Pancreas (tissue), 10 donors: ENCODE data around the gene HOTAIR. TPM values are rescaled to one million over a fixed set of nuclear protein-coding genes. Genes with fewer than 3 reads are reported as not detected.

Experiments used
- ATAC-seq, 4 donors: fragments of 200-7000 bp; cut with Tn5 transposase; one replicate each; pipeline versions ENCODE4 v1.8.0 to v1.9.1; 2020; ENCODE audit warnings: mild to moderate bottlenecking in 4 of 4, moderate library complexity in 4 of 4
- DNase-seq, 6 donors: peaks; one replicate each; pipeline ENCODE4 v3.0.0-alpha.2; 2020
- FAIRE-seq: peaks from 2 replicates; lab custom pipeline; 2012; peaks lifted over from hg19 to GRCh38; lab: Jason Lieb, UNC
- H3K27ac ChIP-seq, 4 donors: fragments of 200-600 bp; sonication (generic); 1 replicate in 3 of 4; 2 replicates in 1 of 4; pipeline versions ENCODE4 v1.5.0 to v1.8.0; 2020
- H3K27me3 ChIP-seq, 4 donors: fragments of 200-600 bp; one replicate each; pipeline ENCODE4 v1.8.0; 2021
- H3K36me3 ChIP-seq, 3 donors: fragments of 200-600 bp; sonication (generic) in 1 of 3; one replicate each; pipeline versions ENCODE4 v1.5.0 to v1.8.0; 2020 to 2021
- H3K4me1 ChIP-seq, 3 donors: fragments of 200-600 bp; one replicate each; pipeline ENCODE4 v1.8.0; 2021
- H3K4me3 ChIP-seq, 4 donors: fragments of 200-600 bp; sonication (generic) in 2 of 4; one replicate each; pipeline versions ENCODE4 v1.5.0 to v1.8.0; 2020 to 2021
- H3K9me3 ChIP-seq, 4 donors: fragments of 200-600 bp; one replicate each; pipeline ENCODE4 v1.8.0; 2021
- CTCF ChIP-seq, 4 donors: fragments of 200-600 bp; sonication (generic) in 3 of 4; IDR thresholded peaks; one replicate each; pipeline versions ENCODE4 v1.5.0 to v1.8.0; 2021; ENCODE audit warnings: antibody characterized with exemption in 4 of 4
- WGBS, 2 donors: extraction: QIAGEN DNeasy Blood & Tissue Kit; methylation state at CpG; one replicate each; pipeline ENCODE4 v1.1.7; 2013; 5-methylcytosine and 5-hydroxymethylcytosine counted together
- intact Hi-C, 3 donors: fragments of 100-400 bp; cut with DNase I; formaldehyde crosslinking; loops; one replicate each; pipeline versions ENCODE4 v1.11.1 to v1.14.2; 2022
- polyA plus RNA-seq, 2 donors: library from polyadenylated mRNA; stranded (reverse); fragments of 200-250 nt; gene quantifications; one replicate each; pipeline ENCODE4 v1.2.3, GENCODE V29; 2013
- total RNA-seq, 6 donors: library from RNA; stranded (reverse); fragmentation: NEBNext Ultra II Directional in 4 of 6; extraction: Animal tissue kit (Norgen Biotek cat#: 25700) in 4 of 6; gene quantifications; one replicate each; pipeline versions ENCODE4 v1.2.1 to v1.2.4, GENCODE V29; 2021 to 2023
- donor health status: healthy with polysubstance abuse.
- donor health status: DM: no; HTN: no; CAD: no; lungs with moderate emphysema.
- donor health status: DM: no; HTN: no; CAD: no.
- donor health status: control.
- donor health status: control.
- donor health status: Bipolar disorder and iron deficiency.
- donor health status: DM: yes; HTN: yes; CAD: no.
- donor health status: DM: no; HTN: no; CAD: no.
- donor health status: DM: no; HTN: no; CAD: no.
- donor health status: DM: yes; HTN: yes; CAD: no.

HOTAIR gene
- total RNA-seq (not detected), polyA plus RNA-seq (not detected)

- TF ChIP-seq CTCF (IDR thresholded peaks at IDR 0.05): no peak
- ATAC-seq: peak; percentile 76 to 82 (median 80)
- Histone ChIP-seq H3K36me3 (no peaks in the 10 kb centered on the region), H3K4me1 (peaks cover 3 to 9% (median 6%) of the 10 kb centered on the region in 3 donors), H3K27me3 (peaks cover 3 to 67% (median 14%) of the 10 kb centered on the region in 4 donors), H3K27ac (no peak within 1 kb of the TSS), H3K4me3 (peak within 1 kb of the TSS in 3 of 4 donors; percentile 24 to 47 (median 27)), H3K9me3 (no peaks in the 10 kb centered on the region)
- DNase-seq: peak in 3 of 6 donors; percentile 31 to 76 (median 75)
- intact Hi-C loops: no loop called here
- FAIRE-seq: no peak
- 2 to 3% methylated on average over 56 to 63 of the region's 63 CpGs for WGBS, 2 donors
These were observed at the start of gene HOTAIR for GRCh38 chr12:53974084-53975063. TSS of gene HOTAIR (minus strand) at chr12:53974954.

- Histone ChIP-seq H3K9me3 (no peaks in the 10 kb centered on the region), H3K4me1 (no peaks in the 10 kb centered on the region), H3K27ac (no peak overlapping the region), H3K36me3 (no peaks in the 10 kb centered on the region), H3K4me3 (no peak overlapping the region), H3K27me3 (peaks cover 0 to 50% (median 7%) of the 10 kb centered on the region in 4 donors)
- FAIRE-seq (no peak), ATAC-seq (no peak), DNase-seq (no peak)
- WGBS, 2 donors: 24 to 32% methylated on average over 17 of the region's 17 CpGs
- intact Hi-C loops: no loop called here
- TF ChIP-seq CTCF (IDR thresholded peaks at IDR 0.05): no peak
These were observed 49.4 kb upstream of the HOTAIR start for GRCh38 chr12:54024127-54024526.

GRCh38 chr12:54022960-54023884, 48.5 kb upstream of the HOTAIR start:
- H3K9me3 ChIP-seq: no peaks in the 10 kb centered on the region
- FAIRE-seq (no peak), ATAC-seq (no peak), DNase-seq (no peak)
- H3K27me3 ChIP-seq: peaks cover 0 to 42% (median 7%) of the 10 kb centered on the region in 4 donors
- no peaks in the 10 kb centered on the region for H3K36me3 ChIP-seq
- H3K4me1 ChIP-seq: no peaks in the 10 kb centered on the region
- no peak overlapping the region for H3K27ac ChIP-seq
- TF ChIP-seq CTCF (IDR thresholded peaks at IDR 0.05): no peak
- intact Hi-C loops: no loop called here
- H3K4me3 ChIP-seq: no peak overlapping the region
- 40 to 48% methylated on average over 8 of the region's 8 CpGs for WGBS, 2 donors

GRCh38 chr12:54021432-54022013, 46.8 kb upstream of the HOTAIR start:
- Histone ChIP-seq H3K36me3 (no peaks in the 10 kb centered on the region), H3K4me3 (no peak overlapping the region), H3K4me1 (peaks cover 0 to 4% (median 0%) of the 10 kb centered on the region in 3 donors), H3K27me3 (peaks cover 0 to 33% (median 5%) of the 10 kb centered on the region in 4 donors), H3K9me3 (no peaks in the 10 kb centered on the region), H3K27ac (no peak overlapping the region)
- intact Hi-C loops: no loop called here
- ATAC-seq (no peak), DNase-seq (no peak), FAIRE-seq (no peak)
- 41 to 42% methylated on average over 16 of the region's 16 CpGs for whole genome bisulfite sequencing, 2 donors
- no peak for TF ChIP-seq CTCF (IDR thresholded peaks at IDR 0.05)
